ENCODE measurements around the gene PCAT6.

DNA sequence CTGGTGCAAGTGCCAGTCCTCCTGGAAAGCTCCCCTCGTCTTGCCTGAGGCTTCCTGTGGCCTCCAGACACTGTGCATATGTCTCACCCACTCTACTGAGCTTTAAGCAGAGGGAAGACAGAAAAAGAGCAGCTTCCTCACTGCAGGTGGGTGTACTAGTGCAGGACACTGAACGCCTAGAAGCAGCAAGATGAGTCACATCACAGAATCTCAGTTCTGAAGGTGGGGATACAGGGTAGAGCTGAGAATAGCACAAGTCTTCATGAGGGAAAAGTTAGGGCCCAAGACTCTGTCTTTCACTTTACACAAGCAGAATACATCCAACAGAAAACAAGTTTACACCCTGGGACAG is 37.4 kb downstream of the PCAT6 start:
- TF ChIP-seq, protein P1, sequence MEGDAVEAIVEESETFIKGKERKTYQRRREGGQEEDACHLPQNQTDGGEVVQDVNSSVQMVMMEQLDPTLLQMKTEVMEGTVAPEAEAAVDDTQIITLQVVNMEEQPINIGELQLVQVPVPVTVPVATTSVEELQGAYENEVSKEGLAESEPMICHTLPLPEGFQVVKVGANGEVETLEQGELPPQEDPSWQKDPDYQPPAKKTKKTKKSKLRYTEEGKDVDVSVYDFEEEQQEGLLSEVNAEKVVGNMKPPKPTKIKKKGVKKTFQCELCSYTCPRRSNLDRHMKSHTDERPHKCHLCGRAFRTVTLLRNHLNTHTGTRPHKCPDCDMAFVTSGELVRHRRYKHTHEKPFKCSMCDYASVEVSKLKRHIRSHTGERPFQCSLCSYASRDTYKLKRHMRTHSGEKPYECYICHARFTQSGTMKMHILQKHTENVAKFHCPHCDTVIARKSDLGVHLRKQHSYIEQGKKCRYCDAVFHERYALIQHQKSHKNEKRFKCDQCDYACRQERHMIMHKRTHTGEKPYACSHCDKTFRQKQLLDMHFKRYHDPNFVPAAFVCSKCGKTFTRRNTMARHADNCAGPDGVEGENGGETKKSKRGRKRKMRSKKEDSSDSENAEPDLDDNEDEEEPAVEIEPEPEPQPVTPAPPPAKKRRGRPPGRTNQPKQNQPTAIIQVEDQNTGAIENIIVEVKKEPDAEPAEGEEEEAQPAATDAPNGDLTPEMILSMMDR (IDR thresholded peaks at IDR 0.05) = no peak
- TF ChIP-seq POLR2A (IDR thresholded peaks at IDR 0.05) = no peak
